ENCODE data around the gene LIPH. TPM values are rescaled to one million over a fixed set of nuclear protein-coding genes. Genes with fewer than 3 reads are reported as not detected.

LIPH gene
- total and polyA plus RNA-seq, 12 donors: 0.07 to 11.2 (median 0.90) TPM; not detected in 1

GRCh38 chr3:185528532-185528931 is 23.9 kb downstream of the LIPH start:
- TF ChIP-seq, protein P1, sequence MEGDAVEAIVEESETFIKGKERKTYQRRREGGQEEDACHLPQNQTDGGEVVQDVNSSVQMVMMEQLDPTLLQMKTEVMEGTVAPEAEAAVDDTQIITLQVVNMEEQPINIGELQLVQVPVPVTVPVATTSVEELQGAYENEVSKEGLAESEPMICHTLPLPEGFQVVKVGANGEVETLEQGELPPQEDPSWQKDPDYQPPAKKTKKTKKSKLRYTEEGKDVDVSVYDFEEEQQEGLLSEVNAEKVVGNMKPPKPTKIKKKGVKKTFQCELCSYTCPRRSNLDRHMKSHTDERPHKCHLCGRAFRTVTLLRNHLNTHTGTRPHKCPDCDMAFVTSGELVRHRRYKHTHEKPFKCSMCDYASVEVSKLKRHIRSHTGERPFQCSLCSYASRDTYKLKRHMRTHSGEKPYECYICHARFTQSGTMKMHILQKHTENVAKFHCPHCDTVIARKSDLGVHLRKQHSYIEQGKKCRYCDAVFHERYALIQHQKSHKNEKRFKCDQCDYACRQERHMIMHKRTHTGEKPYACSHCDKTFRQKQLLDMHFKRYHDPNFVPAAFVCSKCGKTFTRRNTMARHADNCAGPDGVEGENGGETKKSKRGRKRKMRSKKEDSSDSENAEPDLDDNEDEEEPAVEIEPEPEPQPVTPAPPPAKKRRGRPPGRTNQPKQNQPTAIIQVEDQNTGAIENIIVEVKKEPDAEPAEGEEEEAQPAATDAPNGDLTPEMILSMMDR (IDR thresholded peaks at IDR 0.05): no peak
- no peak for TF ChIP-seq POLR2A (IDR thresholded peaks at IDR 0.05)
- H3K27me3 ChIP-seq: no peaks in the 10 kb centered on the region
- WGBS, 4 donors: 92 to 97% (median 92%) methylated on average over 6 of the region's 6 CpGs
- no peaks in the 10 kb centered on the region for H3K4me1 ChIP-seq (replicated peaks in 1 of 2)
- H3K36me3 ChIP-seq (replicated peaks in 1 of 2): no peaks in the 10 kb centered on the region
- intact Hi-C loops (cut with DNase I): no loop called here
- no peak for DNase-seq
- no peak overlapping the region for H3K27ac ChIP-seq
- H3K4me3 ChIP-seq: no peak overlapping the region
- H3K9me3 ChIP-seq (replicated peaks in 1 of 3): no peaks in the 10 kb centered on the region

GRCh38 chr3:185527364-185527763 is 25.0 kb downstream of the LIPH start:
- H3K36me3 ChIP-seq (replicated peaks in 1 of 2): no peaks in the 10 kb centered on the region
- no peak overlapping the region for H3K4me3 ChIP-seq
- H3K4me1 ChIP-seq (replicated peaks in 1 of 2): no peaks in the 10 kb centered on the region
- H3K27me3 ChIP-seq: no peaks in the 10 kb centered on the region
- no peaks in the 10 kb centered on the region for H3K9me3 ChIP-seq (replicated peaks in 1 of 3)
- no peak overlapping the region for H3K27ac ChIP-seq
- intact Hi-C loops (cut with DNase I): no loop called here
- no peak for TF ChIP-seq POLR2A (IDR thresholded peaks at IDR 0.05)
- TF ChIP-seq, protein P1 (IDR thresholded peaks at IDR 0.05): no peak
- peak in 1 of 7 donors; percentile 16 for DNase-seq
- WGBS, 4 donors: 58 to 72% (median 68%) methylated on average over 7 to 9 of the region's 9 CpGs

GRCh38 chr3:185526349-185526951 is 25.9 kb downstream of the LIPH start:
- WGBS, 4 donors: 70 to 82% (median 74%) methylated on average over 2 of the region's 2 CpGs
- no peak for TF ChIP-seq POLR2A (IDR thresholded peaks at IDR 0.05)
- DNase-seq: no peak
- Histone ChIP-seq H3K4me1 (replicated peaks in 1 of 2) (no peaks in the 10 kb centered on the region), H3K27ac (no peak overlapping the region), H3K9me3 (replicated peaks in 1 of 3) (no peaks in the 10 kb centered on the region), H3K27me3 (no peaks in the 10 kb centered on the region), H3K36me3 (replicated peaks in 1 of 2) (no peaks in the 10 kb centered on the region), H3K4me3 (no peak overlapping the region)
- intact Hi-C loops (cut with DNase I): no loop called here

- Histone ChIP-seq H3K9me3 (replicated peaks in 1 of 3) (no peaks in the 10 kb centered on the region), H3K27ac (no peak overlapping the region), H3K4me3 (no peak overlapping the region), H3K27me3 (no peaks in the 10 kb centered on the region), H3K36me3 (replicated peaks in 1 of 2) (no peaks in the 10 kb centered on the region), H3K4me1 (replicated peaks in 1 of 2) (no peaks in the 10 kb centered on the region)
- no peak for DNase-seq
- TF ChIP-seq POLR2A (IDR thresholded peaks at IDR 0.05): no peak
- TF ChIP-seq, protein P1 (IDR thresholded peaks at IDR 0.05): no peak
- WGBS, 4 donors: 85 to 91% (median 90%) methylated on average over 7 of the region's 7 CpGs
- intact Hi-C loops (cut with DNase I): no loop called here
These were observed 30.8 kb downstream of the LIPH start for GRCh38 chr3:185521349-185522138.
